Adipocyte (in vitro differentiated cells): ENCODE data around the gene CALN1.

Experiments used
- DNase-seq: peaks from one replicate; pipeline ENCODE4 v3.0.0-alpha.2; 2015; ENCODE audit warnings: low read depth
- H3K27me3 ChIP-seq: replicated peaks from 2 replicates; pipeline ENCODE4 v1.7.0; 2013; ENCODE audit warnings: mild to moderate bottlenecking, low read length, moderate library complexity; ENCODE audit not compliant: control insufficient read depth, insufficient read depth
- H3K36me3 ChIP-seq: 2 replicates; pipeline ENCODE4 v1.7.0; 2013; ENCODE audit warnings: low read length, mild to moderate bottlenecking, moderate library complexity; ENCODE audit not compliant: control insufficient read depth, insufficient read depth, severe bottlenecking
- H3K4me1 ChIP-seq: 2 replicates; pipeline ENCODE4 v1.7.0; 2013; ENCODE audit warnings: mild to moderate bottlenecking, low read length, moderate library complexity; ENCODE audit not compliant: control insufficient read depth, insufficient read depth
- H3K4me3 ChIP-seq: 2 replicates; pipeline ENCODE4 v1.7.0; 2013; ENCODE audit warnings: mild to moderate bottlenecking, low read length, moderate library complexity
- H3K9ac ChIP-seq: 2 replicates; pipeline ENCODE4 v1.7.0; 2013; ENCODE audit warnings: mild to moderate bottlenecking, low read length, moderate library complexity
- H3K9me3 ChIP-seq: 2 replicates; pipeline ENCODE4 v1.7.0; 2013; ENCODE audit warnings: mild to moderate bottlenecking, low read length, moderate library complexity; ENCODE audit not compliant: control insufficient read depth

The CALN1 gene

GRCh38 chr7:72292118-72292517 lies 120.0 kb downstream of the CALN1 start:
- H3K4me1 ChIP-seq = no peaks in the 10 kb centered on the region
- no peak overlapping the region for H3K4me3 ChIP-seq
- H3K9ac ChIP-seq = no peak overlapping the region
- H3K36me3 ChIP-seq = no peaks in the 10 kb centered on the region
- H3K9me3 ChIP-seq = no peaks in the 10 kb centered on the region
- H3K27me3 ChIP-seq = no peaks in the 10 kb centered on the region
- no peak for DNase-seq

- H3K9me3 ChIP-seq = peaks cover 12% of the 10 kb centered on the region
- no peak for DNase-seq
- no peaks in the 10 kb centered on the region for H3K4me1 ChIP-seq
These were observed 125.6 kb downstream of the CALN1 start for GRCh38 chr7:72286519-72286918.

GRCh38 chr7:72283309-72283708 lies 128.8 kb downstream of the CALN1 start:
- no peak for DNase-seq
- no peak overlapping the region for H3K4me3 ChIP-seq
- H3K9me3 ChIP-seq = peaks cover 12% of the 10 kb centered on the region

More at GRCh38 chr7:72286519-72286918, 125.6 kb downstream of the CALN1 start:
- Histone ChIP-seq H3K36me3 (no peaks in the 10 kb centered on the region), H3K9ac (no peak overlapping the region), H3K4me3 (no peak overlapping the region), H3K27me3 (no peaks in the 10 kb centered on the region)

GRCh38 chr7:72281308-72281707 lies 130.8 kb downstream of the CALN1 start:
- H3K4me3 ChIP-seq = no peak overlapping the region
- H3K9ac ChIP-seq = no peak overlapping the region
- H3K4me1 ChIP-seq = no peaks in the 10 kb centered on the region
- no peaks in the 10 kb centered on the region for H3K36me3 ChIP-seq
- no peaks in the 10 kb centered on the region for H3K27me3 ChIP-seq
- peaks cover 21% of the 10 kb centered on the region for H3K9me3 ChIP-seq
- no peak for DNase-seq

More at GRCh38 chr7:72283309-72283708, 128.8 kb downstream of the CALN1 start:
- no peaks in the 10 kb centered on the region for H3K27me3 ChIP-seq
- H3K9ac ChIP-seq = no peak overlapping the region
- no peaks in the 10 kb centered on the region for H3K36me3 ChIP-seq
- no peaks in the 10 kb centered on the region for H3K4me1 ChIP-seq

- DNase-seq = no peak
- Histone ChIP-seq H3K9me3 (peaks cover 20% of the 10 kb centered on the region), H3K4me3 (no peak overlapping the region), H3K36me3 (no peaks in the 10 kb centered on the region), H3K4me1 (no peaks in the 10 kb centered on the region), H3K9ac (no peak overlapping the region), H3K27me3 (no peaks in the 10 kb centered on the region)
These were observed 132.9 kb downstream of the CALN1 start for GRCh38 chr7:72279203-72279602.

- H3K4me3 ChIP-seq = no peak overlapping the region
- peaks cover 14% of the 10 kb centered on the region for H3K9me3 ChIP-seq
These were observed 133.6 kb downstream of the CALN1 start for GRCh38 chr7:72278550-72278949.

GRCh38 chr7:72275382-72276070 lies 136.6 kb downstream of the CALN1 start:
- H3K4me1 ChIP-seq = no peaks in the 10 kb centered on the region
- peaks cover 12% of the 10 kb centered on the region for H3K9me3 ChIP-seq
- no peak overlapping the region for H3K9ac ChIP-seq
- no peaks in the 10 kb centered on the region for H3K36me3 ChIP-seq
- H3K4me3 ChIP-seq = no peak overlapping the region
- DNase-seq = no peak
- no peaks in the 10 kb centered on the region for H3K27me3 ChIP-seq

More at GRCh38 chr7:72278550-72278949, 133.6 kb downstream of the CALN1 start:
- Histone ChIP-seq H3K27me3 (no peaks in the 10 kb centered on the region), H3K4me1 (no peaks in the 10 kb centered on the region), H3K36me3 (no peaks in the 10 kb centered on the region), H3K9ac (no peak overlapping the region)
- no peak for DNase-seq

- H3K27me3 ChIP-seq = no peaks in the 10 kb centered on the region
- DNase-seq = no peak
- peaks cover 11% of the 10 kb centered on the region for H3K9me3 ChIP-seq
- H3K9ac ChIP-seq = no peak overlapping the region
- H3K4me1 ChIP-seq = no peaks in the 10 kb centered on the region
- no peaks in the 10 kb centered on the region for H3K36me3 ChIP-seq
- no peak overlapping the region for H3K4me3 ChIP-seq
These were observed 139.7 kb downstream of the CALN1 start for GRCh38 chr7:72272479-72272878.

- no peak for DNase-seq
- no peaks in the 10 kb centered on the region for H3K9me3 ChIP-seq
- H3K36me3 ChIP-seq = no peaks in the 10 kb centered on the region
- no peaks in the 10 kb centered on the region for H3K27me3 ChIP-seq
- no peaks in the 10 kb centered on the region for H3K4me1 ChIP-seq
- H3K9ac ChIP-seq = no peak overlapping the region
- no peak overlapping the region for H3K4me3 ChIP-seq
These were observed 143.3 kb downstream of the CALN1 start for GRCh38 chr7:72268796-72269195.

GRCh38 chr7:72268090-72268489 lies 144.0 kb downstream of the CALN1 start:
- no peak overlapping the region for H3K4me3 ChIP-seq
- DNase-seq = no peak
- no peaks in the 10 kb centered on the region for H3K36me3 ChIP-seq
- H3K27me3 ChIP-seq = no peaks in the 10 kb centered on the region
- H3K9me3 ChIP-seq = no peaks in the 10 kb centered on the region
- no peaks in the 10 kb centered on the region for H3K4me1 ChIP-seq
- no peak overlapping the region for H3K9ac ChIP-seq

- no peaks in the 10 kb centered on the region for H3K27me3 ChIP-seq
- no peaks in the 10 kb centered on the region for H3K36me3 ChIP-seq
- no peak overlapping the region for H3K9ac ChIP-seq
- H3K4me3 ChIP-seq = no peak overlapping the region
- no peaks in the 10 kb centered on the region for H3K4me1 ChIP-seq
- no peaks in the 10 kb centered on the region for H3K9me3 ChIP-seq
- no peak for DNase-seq
These were observed 144.8 kb downstream of the CALN1 start for GRCh38 chr7:72267291-72267800.

GRCh38 chr7:72266771-72267170 lies 145.4 kb downstream of the CALN1 start:
- Histone ChIP-seq H3K9ac (no peak overlapping the region), H3K4me1 (no peaks in the 10 kb centered on the region), H3K9me3 (no peaks in the 10 kb centered on the region), H3K4me3 (no peak overlapping the region), H3K27me3 (no peaks in the 10 kb centered on the region), H3K36me3 (no peaks in the 10 kb centered on the region)
- DNase-seq = no peak
